ENCODE results near the gene AQP12A.
"Not testable (repeated sequence)": the region's sequence is repeated elsewhere in the genome, so short reads cannot be mapped to it uniquely, and the experiment has no call there.

AQP12A gene, protein sequence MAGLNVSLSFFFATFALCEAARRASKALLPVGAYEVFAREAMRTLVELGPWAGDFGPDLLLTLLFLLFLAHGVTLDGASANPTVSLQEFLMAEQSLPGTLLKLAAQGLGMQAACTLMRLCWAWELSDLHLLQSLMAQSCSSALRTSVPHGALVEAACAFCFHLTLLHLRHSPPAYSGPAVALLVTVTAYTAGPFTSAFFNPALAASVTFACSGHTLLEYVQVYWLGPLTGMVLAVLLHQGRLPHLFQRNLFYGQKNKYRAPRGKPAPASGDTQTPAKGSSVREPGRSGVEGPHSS
- 0 reads per million in 2 donors for total RNA-seq

DNA sequence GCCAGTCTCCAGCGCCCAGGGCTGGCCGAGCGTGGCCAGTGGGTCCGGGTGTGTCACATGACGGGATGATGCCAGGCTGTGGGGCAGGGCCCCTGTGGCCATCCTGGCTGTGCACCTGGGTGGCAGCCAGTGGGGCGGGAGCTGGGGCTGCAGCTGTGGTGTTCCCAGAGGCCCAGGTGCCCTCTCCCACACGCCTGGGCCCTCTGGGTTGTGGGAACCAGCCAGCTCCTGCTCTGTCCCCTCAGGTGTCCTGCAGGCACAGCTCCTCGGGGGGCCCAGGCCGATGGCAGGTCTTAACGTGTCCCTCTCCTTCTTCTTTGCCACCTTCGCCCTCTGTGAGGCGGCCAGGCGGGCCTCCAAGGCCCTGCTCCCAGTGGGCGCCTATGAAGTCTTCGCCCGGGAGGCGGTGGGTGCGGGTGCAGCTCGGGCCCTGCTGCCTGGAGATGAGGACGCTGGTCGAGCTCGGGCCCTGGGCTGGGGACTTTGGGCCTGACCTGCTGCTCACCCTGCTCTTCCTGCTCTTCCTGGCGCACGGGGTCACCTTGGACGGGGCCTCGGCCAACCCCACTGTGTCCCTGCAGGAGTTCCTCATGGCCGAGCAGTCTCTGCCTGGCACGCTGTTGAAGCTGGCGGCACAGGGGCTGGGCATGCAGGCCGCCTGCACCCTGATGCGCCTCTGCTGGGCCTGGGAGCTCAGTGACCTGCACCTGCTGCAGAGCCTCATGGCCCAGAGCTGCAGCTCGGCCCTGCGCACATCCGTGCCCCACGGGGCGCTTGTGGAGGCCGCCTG is at the start of gene AQP12A:
TSS of gene AQP12A (plus strand) at position 236 of the 790 bp plus-strand sequence. CDS start at position 284, 48 bp downstream.
- DNase-seq, result not testable (repeated sequence)

DNA sequence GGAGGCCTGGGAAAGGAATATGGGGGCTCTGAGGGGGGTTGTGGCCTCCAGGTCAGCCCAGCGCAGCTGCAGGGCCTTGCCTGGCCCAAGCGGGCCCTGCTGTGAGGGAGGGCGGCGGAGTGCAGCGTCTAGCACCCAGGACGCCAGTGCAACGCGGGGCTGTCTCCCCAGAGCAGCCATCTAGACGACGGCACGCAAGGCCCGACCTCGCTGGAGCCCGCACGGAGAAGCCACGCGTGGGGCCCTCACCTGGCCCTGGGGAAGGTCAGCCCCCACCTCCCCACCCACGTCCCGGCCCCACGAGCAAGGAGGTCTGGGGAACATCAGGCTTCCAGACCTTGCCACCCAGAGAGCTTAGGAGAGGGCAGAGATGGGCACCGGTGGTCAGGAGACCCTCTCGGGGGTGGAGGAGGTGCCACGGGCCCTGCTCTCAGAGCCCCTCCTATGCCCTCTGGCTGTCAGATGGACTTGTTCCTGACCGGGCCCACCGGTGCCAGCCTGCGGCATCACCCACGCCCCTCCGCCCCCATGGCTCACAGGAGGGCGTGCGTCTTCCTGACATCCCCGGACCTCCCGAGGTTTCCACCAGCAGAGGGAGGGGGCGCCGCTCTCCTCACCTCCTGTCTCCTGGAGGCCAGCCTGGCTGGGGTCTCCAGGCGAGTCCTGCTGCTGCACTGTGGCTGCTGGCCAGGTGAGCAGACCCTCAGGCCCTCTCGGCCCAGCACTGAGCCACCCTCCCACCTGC is 49.4 kb upstream of the AQP12A start:
- DNase-seq, result no peak

DNA sequence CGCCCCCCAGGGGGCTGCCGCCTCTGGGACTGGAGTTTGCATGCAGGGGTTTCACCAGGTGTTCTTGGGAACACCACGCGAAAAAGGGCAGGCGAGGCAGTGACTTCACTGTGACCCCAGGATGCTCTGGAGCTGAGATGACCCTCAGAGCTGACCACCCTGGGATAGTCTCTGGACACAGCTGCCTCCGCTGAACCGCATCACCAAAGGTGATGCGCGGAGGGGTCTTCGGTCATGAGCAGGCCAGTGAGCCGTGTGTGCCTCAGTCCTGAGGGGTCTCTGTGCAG is 48.9 kb upstream of the AQP12A start:
- DNase-seq, result no peak

DNA sequence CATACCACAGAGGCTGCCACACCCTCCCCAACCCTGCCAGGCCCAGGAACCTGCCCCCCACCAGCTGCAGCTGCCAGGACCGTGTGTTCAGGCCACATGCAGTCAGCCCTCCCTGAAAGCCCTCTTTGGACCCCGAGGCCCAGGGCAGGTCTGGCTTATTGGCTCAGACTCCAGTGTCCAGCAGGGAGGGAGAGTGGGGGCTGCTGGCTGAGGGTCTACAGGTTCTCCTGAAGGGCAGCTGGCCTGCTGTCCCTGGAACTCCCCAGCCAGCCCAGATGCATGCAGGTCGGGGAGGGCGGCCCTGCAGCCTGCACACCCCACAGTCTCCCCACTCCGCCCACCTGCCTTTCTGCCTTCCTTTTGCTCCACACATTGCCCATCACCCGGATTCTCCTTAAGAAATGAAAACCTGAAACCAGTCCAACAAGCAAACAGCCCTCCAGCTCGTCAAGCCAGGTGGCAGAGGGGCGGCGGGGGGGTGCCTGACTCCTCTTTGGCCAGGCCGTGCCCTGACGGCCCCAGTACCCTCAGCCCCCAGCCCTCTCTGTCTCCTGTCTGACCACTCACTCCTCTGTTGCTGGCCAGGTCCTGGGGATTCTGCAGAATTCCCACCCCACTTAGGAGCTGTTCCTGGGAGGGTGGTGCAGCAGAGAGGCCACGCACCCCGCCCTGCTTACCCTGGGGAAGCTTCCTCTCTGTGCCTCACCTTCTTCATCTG is 48.4 kb upstream of the AQP12A start:
- no peak for DNase-seq

DNA sequence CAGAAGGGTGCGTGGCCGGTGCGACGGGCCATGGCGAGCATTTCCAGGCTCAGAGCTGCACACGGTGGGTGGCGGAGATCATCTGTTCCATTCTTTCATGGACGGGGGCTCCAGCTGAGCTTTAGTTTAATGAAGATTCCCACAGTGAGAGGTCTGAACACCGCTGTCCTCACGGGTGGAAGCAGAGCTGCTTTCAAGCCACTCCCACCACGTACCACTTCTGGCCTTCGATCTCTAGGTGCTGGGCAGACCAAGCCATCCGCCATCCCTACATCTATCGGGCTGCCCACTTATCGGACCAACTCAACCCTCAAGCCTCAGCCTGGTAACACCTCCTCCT is 47.9 kb upstream of the AQP12A start:
- DNase-seq, result no peak

DNA sequence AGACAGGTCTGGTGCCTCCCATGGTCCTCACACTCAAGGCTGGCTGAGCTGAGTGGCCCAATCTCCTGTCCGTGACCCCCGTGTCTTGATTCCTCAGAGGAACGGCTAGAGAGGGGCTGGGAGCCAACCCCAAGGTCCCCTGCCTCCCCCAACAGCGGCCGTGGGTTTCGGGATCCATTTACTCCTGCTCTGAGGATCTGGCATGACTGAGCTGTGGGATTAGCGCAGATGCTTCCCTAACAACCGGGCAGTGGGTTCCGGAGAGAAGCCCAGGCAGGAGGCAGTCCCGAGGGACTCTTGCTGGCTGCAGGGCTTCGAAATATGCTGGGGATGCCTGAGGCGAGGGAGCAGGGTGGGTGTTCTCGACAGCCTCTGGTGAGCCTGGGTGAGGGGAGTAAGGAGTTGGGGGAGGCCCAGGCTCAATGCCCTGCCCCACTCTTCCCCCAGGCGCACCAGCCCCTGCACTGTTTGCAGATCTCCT is 47.5 kb upstream of the AQP12A start:
- DNase-seq, result no peak

DNA sequence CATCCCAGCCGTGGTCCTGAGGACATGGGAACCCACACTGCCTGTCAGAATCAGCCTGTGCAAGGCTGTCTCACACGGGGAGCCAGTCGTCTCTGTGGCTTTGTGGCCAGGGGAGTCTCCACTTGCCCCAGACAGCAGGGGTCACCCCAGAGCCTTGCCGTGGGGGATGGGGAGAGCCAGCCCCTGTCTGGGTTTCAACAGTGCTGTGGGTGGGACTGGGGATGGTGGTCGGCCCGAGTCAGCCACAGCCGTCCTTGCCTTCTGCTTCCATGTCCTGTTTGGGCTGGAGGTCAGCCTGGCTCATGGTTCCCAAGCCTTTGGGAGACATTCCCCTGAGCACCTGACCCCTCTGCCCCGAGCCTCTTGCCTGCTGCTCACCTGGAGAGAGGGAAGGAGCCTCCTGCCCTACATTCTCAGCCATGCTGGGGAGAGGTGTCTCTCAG is 46.8 kb upstream of the AQP12A start:
- DNase-seq, result no peak

DNA sequence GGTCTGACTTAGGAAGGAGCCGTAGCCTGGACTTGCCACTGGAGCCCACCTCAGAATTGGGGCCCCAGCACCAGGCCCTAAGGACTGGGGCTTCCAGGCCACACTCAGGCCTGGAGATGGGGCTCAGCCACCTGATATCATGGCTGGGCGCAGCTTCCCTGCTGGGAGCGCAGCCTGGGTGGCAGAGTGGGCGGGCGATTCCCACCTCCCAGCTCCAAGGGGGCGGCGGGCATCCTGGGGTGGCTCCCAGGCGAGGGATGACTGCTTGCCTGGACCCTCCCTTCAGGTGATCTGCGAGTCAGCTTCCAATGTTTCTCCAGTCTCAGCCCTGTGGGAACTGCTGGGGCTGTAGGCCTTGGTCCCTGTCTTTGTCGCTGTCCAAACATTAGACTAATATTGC is 46.3 kb upstream of the AQP12A start:
- no peak for DNase-seq

DNA sequence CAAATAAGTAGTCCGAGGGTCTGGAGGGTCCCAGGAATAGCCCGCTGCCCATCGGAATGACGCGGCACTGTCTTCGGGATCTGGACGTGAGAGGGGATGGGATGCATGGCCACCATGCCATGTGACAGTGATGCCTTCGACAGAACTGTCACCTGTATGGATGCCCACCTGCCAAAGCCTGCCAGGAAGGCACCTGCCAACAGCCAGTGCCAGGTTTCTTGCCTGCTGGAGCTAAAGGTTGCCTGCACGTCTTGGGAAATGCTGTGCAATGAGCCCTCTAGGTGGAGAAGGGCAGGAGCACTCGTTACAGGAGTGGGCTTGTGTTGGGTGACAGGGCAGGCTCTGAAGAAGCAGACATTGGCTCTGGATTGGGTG is 45.9 kb upstream of the AQP12A start:
- DNase-seq, result no peak

DNA sequence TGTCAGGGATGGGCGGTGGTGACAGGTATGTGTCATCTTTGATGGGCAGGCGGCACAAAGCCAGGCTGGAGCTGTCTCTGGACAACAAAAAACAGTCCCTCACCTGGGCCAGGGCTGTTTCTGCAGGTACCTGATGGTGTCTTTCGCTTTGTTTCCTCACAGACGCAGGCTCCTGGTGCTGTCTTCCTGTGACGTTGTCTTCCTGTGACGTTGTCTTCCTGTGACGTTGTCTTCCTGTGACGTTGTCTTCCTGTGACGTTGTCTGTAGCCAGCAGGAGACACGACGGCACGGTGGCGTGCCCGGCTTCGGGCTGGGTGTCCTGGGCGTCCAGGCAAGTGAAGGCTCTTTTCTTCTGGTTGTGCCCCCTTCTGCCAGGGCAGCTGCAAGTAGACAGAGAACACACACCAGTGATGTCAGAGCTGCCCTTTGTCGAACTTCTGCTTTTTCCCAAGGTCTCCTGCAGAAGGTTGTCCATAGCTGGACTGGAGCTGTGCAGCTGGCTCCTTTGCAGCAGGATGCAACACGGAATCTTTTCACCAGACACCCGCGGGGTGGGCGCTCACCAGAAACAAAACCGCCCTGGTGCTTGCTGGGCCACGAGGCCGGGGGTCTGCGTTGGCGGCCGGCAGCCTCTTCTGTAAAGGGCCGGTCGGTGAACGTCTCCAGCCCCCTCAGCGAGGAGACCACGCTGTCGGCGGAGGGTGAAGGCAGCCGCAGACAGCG is 45.3 kb upstream of the AQP12A start:
- no peak for DNase-seq

DNA sequence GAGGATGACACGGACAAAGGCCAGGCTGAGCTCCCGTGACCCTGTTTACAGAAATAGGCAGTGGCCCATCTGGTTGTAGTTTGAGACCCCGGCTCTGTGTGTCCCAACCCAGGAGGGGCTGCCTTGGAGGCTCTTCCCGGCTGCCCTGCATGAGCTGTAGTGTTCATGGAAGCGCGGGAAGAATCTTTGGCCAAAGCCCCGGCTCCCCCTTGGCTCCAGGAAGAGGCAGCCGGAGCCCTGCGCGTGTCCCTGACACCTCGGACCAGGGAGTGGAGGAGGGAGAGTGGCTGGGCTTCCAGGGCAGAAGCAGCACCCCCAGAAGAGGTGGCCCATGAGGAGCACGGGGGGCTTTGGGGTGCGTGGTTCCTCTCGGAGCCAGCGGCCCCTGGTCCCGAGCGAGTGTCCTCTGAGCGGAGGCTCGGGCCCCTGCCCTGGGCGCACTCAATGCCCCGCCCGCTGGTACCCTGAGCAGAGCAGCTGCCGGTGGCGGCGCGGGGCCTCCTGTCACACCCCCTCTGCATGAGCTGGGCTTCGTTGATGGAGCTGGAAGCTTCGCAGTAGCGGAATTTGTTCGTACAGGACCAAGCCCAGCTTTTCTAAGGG is 44.7 kb upstream of the AQP12A start:
- DNase-seq, result no peak

DNA sequence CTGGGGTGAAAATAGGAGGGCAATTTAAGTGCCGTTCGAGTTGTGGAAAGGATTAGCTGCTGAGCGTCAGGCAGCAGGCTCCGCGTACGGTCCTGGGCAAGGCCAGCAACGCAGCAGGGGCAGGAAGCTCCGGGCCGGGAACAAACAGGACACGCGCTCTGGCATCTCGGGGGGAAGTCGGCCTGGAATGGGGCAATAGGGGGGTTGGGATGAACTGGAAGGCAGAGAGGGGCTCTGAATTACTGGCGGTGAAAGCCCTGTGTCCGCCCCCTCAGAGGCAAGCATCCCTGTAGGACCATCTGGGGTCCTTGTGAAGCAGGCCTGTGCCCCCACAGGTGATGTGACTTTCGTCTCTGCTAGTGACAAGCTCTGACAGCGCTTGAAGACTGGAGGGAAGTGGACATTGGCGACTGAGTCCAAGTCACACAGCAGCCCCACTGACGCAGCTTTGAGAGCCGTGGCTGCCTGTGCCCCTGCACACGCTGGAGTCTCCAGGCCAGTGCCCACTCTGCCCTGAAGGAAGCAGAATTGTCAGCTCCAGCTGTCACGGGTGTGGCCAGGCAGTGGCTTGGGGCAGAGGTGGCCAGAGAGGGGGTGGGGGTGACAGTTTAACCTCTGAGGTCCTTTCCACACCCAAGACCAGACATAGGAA is 44.0 kb upstream of the AQP12A start:
- DNase-seq, result no peak

DNA sequence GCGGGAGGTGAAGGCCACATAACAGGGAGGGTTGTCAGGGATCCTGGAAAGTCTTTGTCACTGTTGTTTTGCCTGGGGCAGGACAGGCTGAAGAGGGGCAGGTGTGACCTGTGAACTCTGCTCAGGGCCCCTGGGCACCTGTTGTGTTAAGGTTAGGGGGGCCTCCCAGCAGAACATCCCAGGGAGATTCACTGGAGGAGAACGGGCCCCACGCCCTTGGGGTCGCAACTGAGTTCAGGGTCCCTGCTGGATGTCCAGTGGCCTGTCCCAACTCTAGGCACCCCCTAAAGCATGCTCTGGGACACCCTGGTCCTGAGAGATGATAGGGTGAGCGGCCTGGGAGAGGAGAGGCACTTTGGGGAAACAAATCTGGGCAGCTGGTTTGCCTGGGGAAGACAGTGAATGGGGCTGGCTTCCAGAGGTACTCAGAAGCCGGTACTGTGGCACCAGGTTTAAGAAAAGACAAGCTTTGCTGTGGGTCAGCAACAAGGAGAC is 43.5 kb upstream of the AQP12A start:
- DNase-seq, result no peak

DNA sequence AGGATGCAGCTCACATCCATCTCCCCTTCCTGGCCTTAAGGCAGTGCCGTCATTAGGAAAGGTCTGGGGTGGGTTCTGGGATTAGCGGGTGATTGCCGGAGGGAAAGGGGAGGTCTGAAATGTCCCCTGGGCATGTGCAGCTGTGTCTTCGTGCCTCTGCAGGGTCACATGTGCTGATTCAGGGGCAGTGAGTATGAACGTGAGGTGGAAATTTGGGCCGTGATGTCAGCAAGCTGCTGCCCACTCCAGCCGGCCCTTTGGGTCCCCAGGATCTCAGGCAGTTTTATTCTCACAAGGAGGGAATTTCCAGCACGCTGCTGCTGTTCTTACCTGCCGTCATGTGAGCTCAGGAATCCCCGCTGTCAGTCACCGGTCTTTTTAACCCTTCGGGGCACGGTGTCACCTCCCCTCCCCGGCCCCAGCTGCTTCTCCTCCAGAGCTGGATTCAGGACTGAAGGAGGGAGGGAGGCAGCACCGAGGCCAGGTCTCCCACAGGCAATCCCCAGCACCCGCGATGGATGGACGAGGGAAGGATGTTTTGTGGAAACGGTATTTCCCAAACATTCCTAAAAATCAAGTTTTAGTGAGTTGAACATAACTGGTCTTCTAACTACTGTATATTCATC is 42.9 kb upstream of the AQP12A start:
- DNase-seq, result no peak

DNA sequence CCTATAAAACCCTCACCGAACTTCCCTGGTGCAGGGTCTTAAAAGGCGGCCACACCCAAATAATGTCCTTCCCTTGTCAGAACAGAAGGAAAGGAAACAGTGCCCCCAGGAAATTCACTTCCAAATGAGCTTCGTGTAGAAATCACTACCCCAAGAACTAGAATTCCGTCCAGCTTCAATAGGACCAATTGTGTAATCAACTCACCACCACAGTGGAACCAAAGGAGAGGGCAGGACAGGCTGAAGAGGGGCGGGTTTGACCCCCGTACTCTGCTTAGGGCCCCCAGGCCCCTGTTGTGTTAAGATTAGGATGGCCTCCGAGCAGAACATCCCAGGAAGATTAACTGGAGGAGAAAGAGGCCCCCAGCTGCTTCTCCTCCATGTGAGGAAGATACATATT is 42.3 kb upstream of the AQP12A start:
- no peak for DNase-seq

DNA sequence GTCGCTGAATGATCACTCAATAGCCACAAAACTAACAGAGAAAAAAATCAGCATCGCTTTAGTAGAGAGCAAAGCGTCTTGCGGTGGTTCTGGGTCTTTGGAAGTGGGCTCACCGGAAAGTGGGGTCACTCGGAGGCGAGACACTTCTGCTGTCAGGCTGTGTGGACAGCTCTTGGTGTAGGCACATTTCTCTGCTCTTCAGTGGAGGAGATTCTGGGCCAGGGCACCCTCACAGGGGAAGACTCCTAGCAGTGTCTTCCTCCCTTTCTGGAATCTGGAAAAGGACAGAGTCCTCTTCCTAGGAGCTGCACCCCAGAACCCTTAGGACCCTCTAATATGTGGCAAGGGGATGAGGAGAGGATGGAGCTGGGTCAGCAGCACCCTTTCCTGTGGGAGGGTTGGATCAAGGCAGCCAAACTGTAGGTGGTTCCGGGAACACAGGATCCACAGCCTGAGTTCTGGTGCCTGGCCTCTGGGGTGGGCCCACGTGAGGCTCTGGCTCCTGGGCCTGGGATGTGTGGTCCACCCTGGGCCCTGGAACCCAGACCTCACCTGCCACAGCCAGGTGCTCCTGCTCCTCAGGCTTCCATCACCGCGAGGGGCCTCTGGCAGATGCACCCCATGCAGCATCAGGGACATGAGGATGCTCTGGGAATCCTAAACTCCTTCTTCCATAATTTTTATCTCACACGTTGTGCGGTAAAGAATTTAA is 41.3 kb upstream of the AQP12A start:
- no peak for DNase-seq

DNA sequence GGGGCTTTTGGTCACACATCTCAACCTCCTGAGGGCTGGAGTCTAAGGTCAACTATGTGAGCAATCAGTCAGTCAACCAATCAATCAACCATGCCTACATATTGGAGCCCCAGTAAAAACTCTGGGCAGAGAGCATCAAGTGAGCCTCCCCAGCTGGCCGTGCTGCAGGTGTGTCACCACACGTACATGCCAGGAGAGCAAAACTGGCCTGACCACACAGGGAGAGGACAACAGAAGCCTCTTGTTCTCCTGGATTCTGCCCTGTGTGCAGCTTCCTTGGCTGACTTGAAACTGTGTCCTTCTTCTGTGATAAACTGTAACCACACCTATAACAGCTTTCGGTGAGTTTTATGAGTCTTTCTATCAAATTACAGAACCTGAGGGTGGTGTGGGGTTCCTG is 40.5 kb upstream of the AQP12A start:
- no peak for DNase-seq

DNA sequence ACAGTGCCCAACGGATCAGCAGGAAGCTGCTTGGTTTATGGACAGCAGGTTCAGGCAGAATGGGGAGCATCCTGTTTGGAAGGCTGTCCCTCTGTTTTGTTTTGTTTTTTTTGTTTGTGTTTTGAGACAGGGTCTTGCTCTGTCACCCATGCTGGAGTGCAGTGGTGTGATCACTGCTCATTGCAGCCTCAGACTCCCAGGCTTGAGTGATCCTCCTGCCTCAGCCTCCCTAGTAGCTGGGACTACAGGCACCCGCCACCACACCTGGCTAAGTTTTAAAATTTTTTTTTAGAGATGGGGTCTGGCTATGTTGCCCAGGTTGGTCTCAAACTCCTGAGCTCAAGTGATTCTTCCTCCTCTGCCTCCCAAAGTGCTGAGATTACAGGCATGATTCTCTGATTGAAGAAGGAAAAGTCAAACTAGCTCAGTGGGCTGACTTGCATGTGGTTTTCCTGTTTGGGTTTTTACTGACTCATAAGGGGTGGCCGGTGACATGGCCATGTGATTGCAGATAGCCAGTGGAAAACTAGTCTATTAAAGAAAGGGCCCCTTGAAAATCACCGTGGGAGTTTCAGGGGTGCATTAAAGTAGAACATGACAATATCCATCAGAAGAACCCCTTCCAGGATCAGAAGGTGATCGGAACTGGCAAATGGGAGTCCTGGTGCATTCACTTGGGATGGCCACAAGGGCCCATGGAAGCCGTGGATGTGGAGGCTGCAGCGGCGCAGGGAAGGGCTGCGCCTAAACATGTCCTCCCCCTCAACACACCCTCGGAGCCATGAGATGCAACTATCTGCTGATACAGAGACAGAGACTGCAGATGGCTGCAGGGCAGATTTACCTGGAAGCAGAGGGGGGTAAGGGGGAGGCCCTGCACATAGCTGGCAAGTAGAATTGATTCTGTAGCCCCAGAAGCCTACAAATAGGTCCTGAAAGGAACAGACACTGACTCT is 35.5 kb upstream of the AQP12A start:
- no peak for DNase-seq

DNA sequence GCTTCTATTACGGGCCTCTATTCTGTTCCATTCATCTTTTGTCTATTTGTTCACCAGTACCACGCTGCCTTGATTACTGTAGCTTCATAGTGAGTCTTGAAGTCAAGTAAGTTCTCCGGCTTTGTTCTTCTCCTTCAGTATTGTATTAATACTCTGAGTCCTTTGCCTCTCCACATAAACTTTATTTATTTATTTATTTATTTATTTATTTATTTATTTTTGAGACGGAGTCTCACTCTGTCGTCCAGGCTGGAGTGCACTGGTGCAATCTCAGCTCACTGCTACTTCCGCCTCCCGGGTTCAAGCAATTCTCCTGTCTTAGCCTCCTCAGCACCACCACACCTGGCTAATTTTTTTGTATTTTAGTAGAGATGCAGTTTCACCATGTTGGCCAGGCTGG is 31.8 kb upstream of the AQP12A start:
- not testable (repeated sequence) for DNase-seq

Data from activated gamma-delta T cell (primary cell).